ENCODE measurements around the gene CFAP47. TPM values are rescaled to one million over a fixed set of nuclear protein-coding genes. Genes with fewer than 3 reads are reported as not detected.
A peak's percentile ranks its signal among the peaks of the same experiment; 100 is the strongest.
"Not testable (repeated sequence)": the region's sequence is repeated elsewhere in the genome, so short reads cannot be mapped to it uniquely, and the experiment has no call there.

Gene CFAP47
- total RNA-seq, 1 experiment from 2014 or later = not detected

DNA sequence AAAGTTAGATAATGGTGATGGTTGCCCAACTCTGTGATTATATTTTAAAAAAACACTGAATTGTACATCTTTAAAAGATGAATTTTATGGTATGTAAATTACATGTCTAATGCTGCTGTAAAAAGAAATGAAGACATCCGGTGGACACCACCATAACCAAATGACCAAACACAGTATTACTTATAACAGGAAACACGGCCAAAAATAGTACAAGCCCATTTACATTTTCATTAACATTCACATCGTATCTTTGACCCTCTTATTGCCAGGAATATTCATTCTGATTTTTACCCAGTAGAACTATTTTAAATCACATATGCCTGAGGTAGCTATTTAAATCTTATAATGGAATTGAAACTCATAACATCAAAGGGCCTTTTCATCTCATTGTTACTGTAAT is 143.2 kb downstream of the CFAP47 start:
- Histone ChIP-seq H4K20me1 (ENCODE audit: insufficient read depth, low read depth, low read length) (no peaks in the 10 kb centered on the region), H3K27ac (ENCODE audit: low read length) (no peak overlapping the region), H3K4me3 (ENCODE audit: low read length) (no peak overlapping the region), H2AFZ (ENCODE audit: low read length) (no peak overlapping the region), H3K4me1 (ENCODE audit: low read length) (0 out of 2 replicates have a peak, but pooled peaks cover 4% of the 10 kb centered on the region), H3K27me3 (ENCODE audit: low read length) (no peaks in the 10 kb centered on the region), H3K9ac (ENCODE audit: low read length) (no peak overlapping the region), H3K9me2 (replicated peaks; ENCODE audit: insufficient read depth, low read length) (no peaks in the 10 kb centered on the region), H3K4me2 (ENCODE audit: low read depth, low read length, poor library complexity, severe bottlenecking) (no peak overlapping the region), H3K36me3 (ENCODE audit: insufficient read depth, low read length) (no peaks in the 10 kb centered on the region), H3K79me2 (ENCODE audit: low read length) (no peaks in the 10 kb centered on the region), H3K9me3 (ENCODE audit: low read length) (no peaks in the 10 kb centered on the region)
- DNase-seq = no peak

DNA sequence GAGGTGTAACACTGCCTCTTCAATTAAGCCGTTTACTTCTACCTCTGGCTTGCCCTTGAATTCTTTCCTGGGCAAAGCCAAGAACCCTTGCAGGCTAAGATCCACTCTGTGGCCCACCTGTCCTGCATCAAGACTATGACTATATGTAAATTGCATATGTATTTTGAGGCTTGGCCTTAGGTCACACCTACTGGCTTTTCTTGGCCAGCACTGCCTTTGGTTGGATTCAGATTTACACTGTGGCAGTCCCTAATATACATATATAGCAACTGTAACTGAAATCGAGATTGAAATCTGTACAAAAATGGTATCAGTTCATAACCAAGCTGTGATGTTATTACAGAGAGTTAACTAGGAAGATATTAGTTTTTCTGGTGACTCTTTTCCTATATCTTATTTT is 151.5 kb downstream of the CFAP47 start:
- no peaks in the 10 kb centered on the region for H3K9me2 ChIP-seq (replicated peaks; ENCODE audit: insufficient read depth, low read length)
- H3K9me3 ChIP-seq (ENCODE audit: low read length) = 0 out of 2 replicates have a peak, but pooled peaks cover 4% of the 10 kb centered on the region
- no peak overlapping the region for H3K27ac ChIP-seq (ENCODE audit: low read length)
- H3K4me2 ChIP-seq (ENCODE audit: low read depth, low read length, poor library complexity, severe bottlenecking) = no peak overlapping the region
- no peaks in the 10 kb centered on the region for H3K36me3 ChIP-seq (ENCODE audit: insufficient read depth, low read length)
- no peaks in the 10 kb centered on the region for H3K27me3 ChIP-seq (ENCODE audit: low read length)
- H3K79me2 ChIP-seq (ENCODE audit: low read length) = no peaks in the 10 kb centered on the region
- no peak overlapping the region for H2AFZ ChIP-seq (ENCODE audit: low read length)
- H4K20me1 ChIP-seq (ENCODE audit: insufficient read depth, low read depth, low read length) = no peaks in the 10 kb centered on the region
- no peaks in the 10 kb centered on the region for H3K4me1 ChIP-seq (ENCODE audit: low read length)
- H3K9ac ChIP-seq (ENCODE audit: low read length) = no peak overlapping the region
- DNase-seq = no peak
- H3K4me3 ChIP-seq (ENCODE audit: low read length) = no peak overlapping the region

DNA sequence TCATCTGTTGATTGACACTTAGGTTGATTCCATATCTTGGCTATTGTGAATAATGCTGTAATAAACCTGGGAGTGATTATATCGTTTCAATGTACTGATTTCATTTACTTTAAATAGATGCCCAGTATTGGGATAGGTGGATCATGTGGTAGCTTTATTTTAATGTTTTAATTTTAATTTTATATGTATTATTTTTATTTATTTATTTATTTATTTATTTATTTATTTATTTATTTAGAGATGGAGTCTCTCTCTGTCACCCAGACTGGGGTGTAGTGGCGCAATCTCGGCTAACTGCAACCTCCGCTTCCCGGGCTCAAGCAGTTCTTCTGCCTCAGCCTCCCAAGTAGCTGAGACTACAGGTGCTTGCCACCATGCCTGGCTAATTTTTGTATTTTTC is 155.5 kb downstream of the CFAP47 start:
- DNase-seq; H3K4me3 ChIP-seq (ENCODE audit: low read length); H4K20me1 ChIP-seq (ENCODE audit: insufficient read depth, low read depth, low read length); H3K27ac ChIP-seq (ENCODE audit: low read length); H3K4me2 ChIP-seq (ENCODE audit: low read depth, low read length, poor library complexity, severe bottlenecking); H3K36me3 ChIP-seq (ENCODE audit: insufficient read depth, low read length); H3K4me1 ChIP-seq (ENCODE audit: low read length); H3K79me2 ChIP-seq (ENCODE audit: low read length); H2AFZ ChIP-seq (ENCODE audit: low read length); H3K9me2 ChIP-seq (replicated peaks; ENCODE audit: insufficient read depth, low read length); H3K9ac ChIP-seq (ENCODE audit: low read length); H3K9me3 ChIP-seq (ENCODE audit: low read length); H3K27me3 ChIP-seq (ENCODE audit: low read length): not testable (repeated sequence)

DNA sequence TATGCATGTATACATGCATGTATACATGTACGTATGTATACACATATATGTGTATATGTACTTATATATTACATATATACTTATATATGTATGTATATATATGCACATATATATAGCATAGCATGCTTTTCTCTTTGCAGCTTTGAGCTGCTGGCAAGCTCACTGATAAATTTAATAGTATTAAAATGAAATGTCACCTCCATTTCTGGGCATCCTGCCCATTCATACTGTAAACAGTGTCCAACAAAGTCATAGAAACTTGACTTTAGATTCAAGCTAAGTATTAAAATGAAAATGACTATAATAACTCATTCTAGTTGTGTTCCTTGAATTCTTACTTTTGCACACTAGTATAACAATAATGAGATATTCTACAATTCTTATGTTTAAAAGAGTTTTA is 163.7 kb downstream of the CFAP47 start:
- no peak overlapping the region for H3K9ac ChIP-seq (ENCODE audit: low read length)
- no peaks in the 10 kb centered on the region for H3K4me1 ChIP-seq (ENCODE audit: low read length)
- no peaks in the 10 kb centered on the region for H3K36me3 ChIP-seq (ENCODE audit: insufficient read depth, low read length)
- no peak overlapping the region for H3K27ac ChIP-seq (ENCODE audit: low read length)
- no peak for DNase-seq
- H3K9me3 ChIP-seq (ENCODE audit: low read length) = no peaks in the 10 kb centered on the region
- no peaks in the 10 kb centered on the region for H3K79me2 ChIP-seq (ENCODE audit: low read length)
- H3K4me2 ChIP-seq (ENCODE audit: low read depth, low read length, poor library complexity, severe bottlenecking) = no peak overlapping the region
- no peaks in the 10 kb centered on the region for H4K20me1 ChIP-seq (ENCODE audit: insufficient read depth, low read depth, low read length)
- H3K4me3 ChIP-seq (ENCODE audit: low read length) = no peak overlapping the region
- no peaks in the 10 kb centered on the region for H3K27me3 ChIP-seq (ENCODE audit: low read length)
- no peak overlapping the region for H2AFZ ChIP-seq (ENCODE audit: low read length)
- H3K9me2 ChIP-seq (replicated peaks; ENCODE audit: insufficient read depth, low read length) = no peaks in the 10 kb centered on the region

DNA sequence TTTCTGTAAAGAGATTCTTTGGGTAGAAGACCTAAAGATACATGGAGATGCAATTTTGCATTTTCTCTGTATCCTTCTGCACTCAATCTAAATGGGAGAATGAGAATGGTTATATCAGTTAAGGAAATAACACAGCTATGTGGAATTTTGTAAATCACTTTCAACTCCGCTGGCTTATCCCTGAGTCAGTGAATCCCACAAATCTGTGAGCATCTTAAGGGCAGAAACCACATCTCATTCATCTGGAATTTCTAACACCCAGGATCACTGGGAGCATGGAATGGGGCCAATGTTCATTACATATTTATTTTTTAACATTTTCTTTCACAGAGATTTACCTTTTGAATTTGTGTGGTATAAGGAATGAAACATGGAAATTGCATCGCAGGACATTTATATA is 167.8 kb downstream of the CFAP47 start:
- H3K9ac ChIP-seq (ENCODE audit: low read length) = no peak overlapping the region
- H3K36me3 ChIP-seq (ENCODE audit: insufficient read depth, low read length) = no peaks in the 10 kb centered on the region
- no peaks in the 10 kb centered on the region for H3K79me2 ChIP-seq (ENCODE audit: low read length)
- no peak overlapping the region for H3K4me3 ChIP-seq (ENCODE audit: low read length)
- H3K9me3 ChIP-seq (ENCODE audit: low read length) = no peaks in the 10 kb centered on the region
- H4K20me1 ChIP-seq (ENCODE audit: insufficient read depth, low read depth, low read length) = no peaks in the 10 kb centered on the region
- H3K9me2 ChIP-seq (replicated peaks; ENCODE audit: insufficient read depth, low read length) = no peaks in the 10 kb centered on the region
- no peak overlapping the region for H2AFZ ChIP-seq (ENCODE audit: low read length)
- H3K27ac ChIP-seq (ENCODE audit: low read length) = no peak overlapping the region
- H3K4me1 ChIP-seq (ENCODE audit: low read length) = no peaks in the 10 kb centered on the region
- H3K4me2 ChIP-seq (ENCODE audit: low read depth, low read length, poor library complexity, severe bottlenecking) = no peak overlapping the region
- DNase-seq = no peak
- no peaks in the 10 kb centered on the region for H3K27me3 ChIP-seq (ENCODE audit: low read length)

DNA sequence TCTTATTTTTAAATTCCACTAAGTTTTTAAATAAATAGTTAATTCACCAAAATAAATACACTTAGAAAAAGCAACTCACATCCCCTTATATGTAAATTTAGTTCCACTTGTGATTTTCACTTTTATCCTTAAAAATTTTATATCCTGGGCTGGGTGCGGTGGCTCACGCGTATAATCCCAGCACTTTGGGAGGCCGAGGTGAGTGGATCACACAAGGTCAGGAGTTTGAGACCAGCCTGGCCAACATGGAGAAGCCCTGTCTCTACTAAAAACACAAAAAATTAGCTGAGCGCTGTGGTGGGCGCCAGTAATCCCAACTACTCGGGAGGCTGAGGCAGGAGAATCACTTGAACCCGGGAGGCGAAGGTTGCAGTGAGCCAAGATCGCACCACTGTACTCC is 169.4 kb downstream of the CFAP47 start:
- H3K9me2 ChIP-seq (replicated peaks; ENCODE audit: insufficient read depth, low read length); H3K9ac ChIP-seq (ENCODE audit: low read length); H3K27ac ChIP-seq (ENCODE audit: low read length); H3K4me3 ChIP-seq (ENCODE audit: low read length); H2AFZ ChIP-seq (ENCODE audit: low read length); H3K27me3 ChIP-seq (ENCODE audit: low read length); H3K79me2 ChIP-seq (ENCODE audit: low read length); H3K36me3 ChIP-seq (ENCODE audit: insufficient read depth, low read length); H3K4me2 ChIP-seq (ENCODE audit: low read depth, low read length, poor library complexity, severe bottlenecking); H3K4me1 ChIP-seq (ENCODE audit: low read length); DNase-seq; H4K20me1 ChIP-seq (ENCODE audit: insufficient read depth, low read depth, low read length); H3K9me3 ChIP-seq (ENCODE audit: low read length): not testable (repeated sequence)

DNA sequence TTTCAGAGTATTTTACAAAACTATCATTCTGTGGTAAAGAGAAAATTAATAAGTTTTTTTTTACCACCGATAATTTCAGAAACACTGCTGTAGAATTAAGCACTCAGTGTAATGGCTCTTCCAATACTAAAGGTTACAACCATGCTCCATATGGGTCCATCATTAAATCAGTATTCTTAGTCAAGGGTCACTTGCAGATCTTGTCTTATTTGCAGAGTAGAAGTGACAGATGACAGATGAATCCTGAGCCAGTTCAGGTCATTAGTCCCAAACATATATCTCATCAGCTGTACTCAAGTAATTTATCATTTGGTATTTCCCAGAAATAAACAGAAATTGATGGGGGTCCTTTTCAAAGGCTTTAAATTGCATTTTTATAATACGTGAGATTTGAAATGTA is 182.9 kb downstream of the CFAP47 start:
- Histone ChIP-seq H3K4me2 (ENCODE audit: low read depth, low read length, poor library complexity, severe bottlenecking) (no peak overlapping the region), H2AFZ (ENCODE audit: low read length) (no peak overlapping the region), H3K27ac (ENCODE audit: low read length) (no peak overlapping the region), H3K9me2 (replicated peaks; ENCODE audit: insufficient read depth, low read length) (no peaks in the 10 kb centered on the region), H3K4me3 (ENCODE audit: low read length) (no peak overlapping the region), H3K79me2 (ENCODE audit: low read length) (no peaks in the 10 kb centered on the region), H3K27me3 (ENCODE audit: low read length) (no peaks in the 10 kb centered on the region), H3K9me3 (ENCODE audit: low read length) (no peaks in the 10 kb centered on the region), H3K36me3 (ENCODE audit: insufficient read depth, low read length) (no peaks in the 10 kb centered on the region), H4K20me1 (ENCODE audit: insufficient read depth, low read depth, low read length) (no peaks in the 10 kb centered on the region), H3K4me1 (ENCODE audit: low read length) (no peaks in the 10 kb centered on the region), H3K9ac (ENCODE audit: low read length) (no peak overlapping the region)
- DNase-seq = no peak

DNA sequence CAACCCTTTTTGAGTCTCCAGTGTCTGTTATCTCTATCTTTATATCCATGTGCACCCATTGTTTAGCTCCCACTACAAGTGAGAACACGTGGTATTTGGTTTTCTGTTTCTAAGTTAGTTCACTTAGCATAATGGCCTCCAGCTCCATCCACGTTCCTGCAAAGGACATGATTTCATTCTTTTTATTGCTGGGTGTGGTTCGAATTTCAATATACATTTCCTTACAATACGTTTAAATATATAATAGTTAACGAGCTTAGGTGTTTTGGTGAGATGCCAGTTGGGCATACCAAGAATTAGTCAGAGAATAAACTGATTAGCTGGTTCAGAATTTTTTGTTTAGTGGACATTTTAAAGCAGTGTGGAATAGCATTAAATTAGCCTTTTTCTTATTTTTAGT is 196.7 kb downstream of the CFAP47 start:
- Histone ChIP-seq H3K79me2 (ENCODE audit: low read length) (no peaks in the 10 kb centered on the region), H3K9me2 (replicated peaks; ENCODE audit: insufficient read depth, low read length) (no peaks in the 10 kb centered on the region), H3K27me3 (ENCODE audit: low read length) (no peaks in the 10 kb centered on the region), H2AFZ (ENCODE audit: low read length) (no peak overlapping the region), H3K4me1 (ENCODE audit: low read length) (no peaks in the 10 kb centered on the region), H3K4me2 (ENCODE audit: low read depth, low read length, poor library complexity, severe bottlenecking) (no peak overlapping the region), H3K9me3 (ENCODE audit: low read length) (no peaks in the 10 kb centered on the region), H3K9ac (ENCODE audit: low read length) (no peak overlapping the region), H3K4me3 (ENCODE audit: low read length) (no peak overlapping the region), H4K20me1 (ENCODE audit: insufficient read depth, low read depth, low read length) (no peaks in the 10 kb centered on the region), H3K27ac (ENCODE audit: low read length) (no peak overlapping the region), H3K36me3 (ENCODE audit: insufficient read depth, low read length) (no peaks in the 10 kb centered on the region)
- DNase-seq = no peak

DNA sequence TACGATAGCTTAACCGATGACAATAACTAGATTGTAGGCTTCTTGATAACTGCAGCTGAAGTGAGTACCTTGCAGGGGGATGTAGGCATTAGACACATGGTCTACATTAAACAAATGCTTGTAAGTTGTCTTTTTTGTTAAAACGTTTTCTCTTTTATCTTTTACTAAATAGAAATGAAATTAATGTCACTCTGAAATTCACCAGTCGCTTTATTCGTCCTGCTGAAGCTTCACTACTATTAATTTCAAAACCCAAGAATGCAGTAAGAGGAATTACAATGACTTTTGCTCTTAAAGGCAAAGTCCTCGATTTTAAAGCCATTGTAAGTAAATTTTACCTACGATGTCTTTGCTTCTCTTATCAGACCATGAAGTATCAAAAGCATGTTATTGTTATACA is 239.7 kb downstream of the CFAP47 start:
- Histone ChIP-seq H3K27ac (ENCODE audit: low read length) (no peak overlapping the region), H3K9ac (ENCODE audit: low read length) (no peak overlapping the region)

More for the DNA sequence above, 239.7 kb downstream of the CFAP47 start:
- H3K4me2 ChIP-seq (ENCODE audit: low read depth, low read length, poor library complexity, severe bottlenecking) = no peak overlapping the region
- no peaks in the 10 kb centered on the region for H4K20me1 ChIP-seq (ENCODE audit: insufficient read depth, low read depth, low read length)
- H3K4me1 ChIP-seq (ENCODE audit: low read length) = no peaks in the 10 kb centered on the region
- no peak overlapping the region for H3K4me3 ChIP-seq (ENCODE audit: low read length)
- H3K9me2 ChIP-seq (replicated peaks; ENCODE audit: insufficient read depth, low read length) = no peaks in the 10 kb centered on the region
- H3K27me3 ChIP-seq (ENCODE audit: low read length) = no peaks in the 10 kb centered on the region
- H3K79me2 ChIP-seq (ENCODE audit: low read length) = no peaks in the 10 kb centered on the region
- no peaks in the 10 kb centered on the region for H3K9me3 ChIP-seq (ENCODE audit: low read length)
- H3K36me3 ChIP-seq (ENCODE audit: insufficient read depth, low read length) = no peaks in the 10 kb centered on the region
- H2AFZ ChIP-seq (ENCODE audit: low read length) = peak overlapping the region; percentile 51; the same call in 1 of the 2 replicates
- DNase-seq = no peak
